ENCODE data around the gene DOC2B. TPM values are rescaled to one million over a fixed set of nuclear protein-coding genes. Genes with fewer than 3 reads are reported as not detected.

DOC2B gene
- total and polyA plus RNA-seq, 2 of the 13 experiments (the other 11 are each of a cell fraction or from before 2014, with no cell fraction given) = 0.09 to 0.22 TPM

- no peak for FAIRE-seq
- CTCF ChIA-PET (ENCODE audit: low intra/inter-chr PET ratio, low total read pairs) = no interaction called here
- POLR2A ChIA-PET = no interaction called here
These were observed 47.7 kb upstream of the DOC2B start for GRCh38 chr17:228951-229708.

More at GRCh38 chr17:228951-229708, 47.7 kb upstream of the DOC2B start:
- Histone ChIP-seq H3K27ac (ENCODE audit: extremely low read length, insufficient read depth, low read length) (no peak overlapping the region), H3K4me1 (ENCODE audit: insufficient read depth, low read length) (peaks cover 17% of the 10 kb centered on the region), H3K36me3 (replicated peaks in 1 of 2; ENCODE audit: control insufficient read depth in 1 of 2, insufficient read depth in 2 of 2, low read length in 2 of 2) (no peaks in the 10 kb centered on the region), H3K79me2 (ENCODE audit: insufficient read depth, low read length) (no peaks in the 10 kb centered on the region), H4K20me1 (ENCODE audit: insufficient read depth, low read length) (peaks cover 2% of the 10 kb centered on the region; the same call in 1 of the 2 replicates), H3K27me3 (ENCODE audit: control insufficient read depth in 1 of 2, insufficient read depth in 2 of 2, low read length in 2 of 2) (no peaks in the 10 kb centered on the region), H3K4me3 (replicated peaks in 1 of 3; ENCODE audit: insufficient read depth in 1 of 3, low read depth in 2 of 3, low read length in 3 of 3) (no peak overlapping the region), H3K4me2 (ENCODE audit: low read depth, low read length) (no peak overlapping the region), H2AFZ (ENCODE audit: low read length) (no peak overlapping the region), H3K9me3 (ENCODE audit: low read length) (no peaks in the 10 kb centered on the region), H3K9ac (ENCODE audit: insufficient read depth, low read depth, low read length) (no peak overlapping the region)
- DNase-seq (ENCODE audit: low spot score) (no peak), ATAC-seq (no peak)
- intact Hi-C loops (cut with micrococcal nuclease; ENCODE audit: unreplicated experiment) (no loop called here), in situ Hi-C loops (cut with HindIII; ENCODE audit: extremely low pct_ligation_motif_present, low pct_unique_long_range_greater_than_20kb) (no loop called here)
- no TSS peak for BruUV-seq (replicated peaks)
- no peak for TF ChIP-seq GLI4 (CRISPR knock-in tag; IDR thresholded peaks at IDR 0.05; ENCODE audit: borderline replicate concordance)
- TF ChIP-seq ZNF3 (CRISPR knock-in tag; IDR thresholded peaks at IDR 0.05) = no peak
- TF ChIP-seq KLF12 (CRISPR knock-in tag; IDR thresholded peaks at IDR 0.05; ENCODE audit: borderline replicate concordance) = no peak
- TF ChIP-seq, protein P1, sequence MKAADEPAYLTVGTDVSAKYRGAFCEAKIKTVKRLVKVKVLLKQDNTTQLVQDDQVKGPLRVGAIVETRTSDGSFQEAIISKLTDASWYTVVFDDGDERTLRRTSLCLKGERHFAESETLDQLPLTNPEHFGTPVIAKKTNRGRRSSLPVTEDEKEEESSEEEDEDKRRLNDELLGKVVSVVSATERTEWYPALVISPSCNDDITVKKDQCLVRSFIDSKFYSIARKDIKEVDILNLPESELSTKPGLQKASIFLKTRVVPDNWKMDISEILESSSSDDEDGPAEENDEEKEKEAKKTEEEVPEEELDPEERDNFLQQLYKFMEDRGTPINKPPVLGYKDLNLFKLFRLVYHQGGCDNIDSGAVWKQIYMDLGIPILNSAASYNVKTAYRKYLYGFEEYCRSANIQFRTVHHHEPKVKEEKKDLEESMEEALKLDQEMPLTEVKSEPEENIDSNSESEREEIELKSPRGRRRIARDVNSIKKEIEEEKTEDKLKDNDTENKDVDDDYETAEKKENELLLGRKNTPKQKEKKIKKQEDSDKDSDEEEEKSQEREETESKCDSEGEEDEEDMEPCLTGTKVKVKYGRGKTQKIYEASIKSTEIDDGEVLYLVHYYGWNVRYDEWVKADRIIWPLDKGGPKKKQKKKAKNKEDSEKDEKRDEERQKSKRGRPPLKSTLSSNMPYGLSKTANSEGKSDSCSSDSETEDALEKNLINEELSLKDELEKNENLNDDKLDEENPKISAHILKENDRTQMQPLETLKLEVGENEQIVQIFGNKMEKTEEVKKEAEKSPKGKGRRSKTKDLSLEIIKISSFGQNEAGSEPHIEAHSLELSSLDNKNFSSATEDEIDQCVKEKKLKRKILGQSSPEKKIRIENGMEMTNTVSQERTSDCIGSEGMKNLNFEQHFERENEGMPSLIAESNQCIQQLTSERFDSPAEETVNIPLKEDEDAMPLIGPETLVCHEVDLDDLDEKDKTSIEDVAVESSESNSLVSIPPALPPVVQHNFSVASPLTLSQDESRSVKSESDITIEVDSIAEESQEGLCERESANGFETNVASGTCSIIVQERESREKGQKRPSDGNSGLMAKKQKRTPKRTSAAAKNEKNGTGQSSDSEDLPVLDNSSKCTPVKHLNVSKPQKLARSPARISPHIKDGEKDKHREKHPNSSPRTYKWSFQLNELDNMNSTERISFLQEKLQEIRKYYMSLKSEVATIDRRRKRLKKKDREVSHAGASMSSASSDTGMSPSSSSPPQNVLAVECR (CRISPR knock-in tag; IDR thresholded peaks at IDR 0.05; ENCODE audit: borderline replicate concordance) = no peak
- TF ChIP-seq ZNF570 (CRISPR knock-in tag; IDR thresholded peaks at IDR 0.05; ENCODE audit: borderline replicate concordance) = no peak
- TF ChIP-seq ZNF562 (CRISPR knock-in tag; IDR thresholded peaks at IDR 0.05; ENCODE audit: borderline replicate concordance) = no peak
- TF ChIP-seq SP4 (CRISPR knock-in tag; IDR thresholded peaks at IDR 0.05) = no peak
- TF ChIP-seq CBX5 (CRISPR knock-in tag; IDR thresholded peaks at IDR 0.05; ENCODE audit: borderline replicate concordance) = no peak
- no peak for TF ChIP-seq HOXA5 (CRISPR knock-in tag; IDR thresholded peaks at IDR 0.05)
- TF ChIP-seq, protein P2, sequence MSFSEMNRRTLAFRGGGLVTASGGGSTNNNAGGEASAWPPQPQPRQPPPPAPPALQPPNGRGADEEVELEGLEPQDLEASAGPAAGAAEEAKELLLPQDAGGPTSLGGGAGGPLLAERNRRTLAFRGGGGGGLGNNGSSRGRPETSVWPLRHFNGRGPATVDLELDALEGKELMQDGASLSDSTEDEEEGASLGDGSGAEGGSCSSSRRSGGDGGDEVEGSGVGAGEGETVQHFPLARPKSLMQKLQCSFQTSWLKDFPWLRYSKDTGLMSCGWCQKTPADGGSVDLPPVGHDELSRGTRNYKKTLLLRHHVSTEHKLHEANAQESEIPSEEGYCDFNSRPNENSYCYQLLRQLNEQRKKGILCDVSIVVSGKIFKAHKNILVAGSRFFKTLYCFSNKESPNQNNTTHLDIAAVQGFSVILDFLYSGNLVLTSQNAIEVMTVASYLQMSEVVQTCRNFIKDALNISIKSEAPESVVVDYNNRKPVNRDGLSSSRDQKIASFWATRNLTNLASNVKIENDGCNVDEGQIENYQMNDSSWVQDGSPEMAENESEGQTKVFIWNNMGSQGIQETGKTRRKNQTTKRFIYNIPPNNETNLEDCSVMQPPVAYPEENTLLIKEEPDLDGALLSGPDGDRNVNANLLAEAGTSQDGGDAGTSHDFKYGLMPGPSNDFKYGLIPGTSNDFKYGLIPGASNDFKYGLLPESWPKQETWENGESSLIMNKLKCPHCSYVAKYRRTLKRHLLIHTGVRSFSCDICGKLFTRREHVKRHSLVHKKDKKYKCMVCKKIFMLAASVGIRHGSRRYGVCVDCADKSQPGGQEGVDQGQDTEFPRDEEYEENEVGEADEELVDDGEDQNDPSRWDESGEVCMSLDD (CRISPR knock-in tag; IDR thresholded peaks at IDR 0.05; ENCODE audit: borderline replicate concordance) = no peak
- no peak for TF ChIP-seq ZNF274 (CRISPR knock-in tag; IDR thresholded peaks at IDR 0.05)
- TF ChIP-seq, protein P3, sequence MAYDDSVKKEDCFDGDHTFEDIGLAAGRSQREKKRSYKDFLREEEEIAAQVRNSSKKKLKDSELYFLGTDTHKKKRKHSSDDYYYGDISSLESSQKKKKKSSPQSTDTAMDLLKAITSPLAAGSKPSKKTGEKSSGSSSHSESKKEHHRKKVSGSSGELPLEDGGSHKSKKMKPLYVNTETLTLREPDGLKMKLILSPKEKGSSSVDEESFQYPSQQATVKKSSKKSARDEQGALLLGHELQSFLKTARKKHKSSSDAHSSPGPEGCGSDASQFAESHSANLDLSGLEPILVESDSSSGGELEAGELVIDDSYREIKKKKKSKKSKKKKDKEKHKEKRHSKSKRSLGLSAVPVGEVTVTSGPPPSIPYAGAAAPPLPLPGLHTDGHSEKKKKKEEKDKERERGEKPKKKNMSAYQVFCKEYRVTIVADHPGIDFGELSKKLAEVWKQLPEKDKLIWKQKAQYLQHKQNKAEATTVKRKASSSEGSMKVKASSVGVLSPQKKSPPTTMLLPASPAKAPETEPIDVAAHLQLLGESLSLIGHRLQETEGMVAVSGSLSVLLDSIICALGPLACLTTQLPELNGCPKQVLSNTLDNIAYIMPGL (CRISPR knock-in tag; IDR thresholded peaks at IDR 0.05; ENCODE audit: borderline replicate concordance in 1 of 2, low read depth in 1 of 2) = no peak
- TF ChIP-seq HNF4A (CRISPR knock-in tag; IDR thresholded peaks at IDR 0.05) = no peak
- WGBS (ENCODE audit: low lambda C conversion rate) = 89% methylated on average over 5 of the region's 8 CpGs

All from HepG2 (cell line).